Measurements from ENCODE around the gene TC2N. TPM values are rescaled to one million over a fixed set of nuclear protein-coding genes. Genes with fewer than 3 reads are reported as not detected.

TC2N gene
- total RNA-seq, 1 donor from 2014 or later = 1.7 TPM

DNA sequence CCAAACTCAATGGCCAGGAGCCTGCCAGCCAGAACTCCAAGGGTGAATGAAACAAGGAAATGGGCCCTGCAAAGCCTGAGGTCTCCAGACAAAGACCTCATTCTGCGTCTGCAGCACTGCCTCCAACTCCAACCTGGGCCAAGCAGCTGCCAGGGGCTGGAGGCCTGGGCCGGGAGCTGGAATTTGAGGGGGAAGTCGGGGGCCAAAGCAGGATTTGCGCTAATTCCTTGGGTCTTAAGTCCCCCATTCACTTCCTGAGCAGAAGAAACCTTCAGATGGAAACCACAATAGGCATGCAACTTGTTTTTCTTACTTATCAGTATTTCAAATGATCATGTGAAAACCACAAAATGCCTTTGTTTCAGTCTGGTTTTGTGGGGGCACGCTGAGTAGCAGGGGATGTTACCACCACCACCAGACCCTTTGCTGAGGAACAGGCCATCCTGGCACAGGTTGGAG, 23.0 kb upstream of the TC2N start:
- intact Hi-C loops (cut with DNase I) = no loop called here
- DNase-seq (ENCODE audit: low spot score) = no peak

DNA sequence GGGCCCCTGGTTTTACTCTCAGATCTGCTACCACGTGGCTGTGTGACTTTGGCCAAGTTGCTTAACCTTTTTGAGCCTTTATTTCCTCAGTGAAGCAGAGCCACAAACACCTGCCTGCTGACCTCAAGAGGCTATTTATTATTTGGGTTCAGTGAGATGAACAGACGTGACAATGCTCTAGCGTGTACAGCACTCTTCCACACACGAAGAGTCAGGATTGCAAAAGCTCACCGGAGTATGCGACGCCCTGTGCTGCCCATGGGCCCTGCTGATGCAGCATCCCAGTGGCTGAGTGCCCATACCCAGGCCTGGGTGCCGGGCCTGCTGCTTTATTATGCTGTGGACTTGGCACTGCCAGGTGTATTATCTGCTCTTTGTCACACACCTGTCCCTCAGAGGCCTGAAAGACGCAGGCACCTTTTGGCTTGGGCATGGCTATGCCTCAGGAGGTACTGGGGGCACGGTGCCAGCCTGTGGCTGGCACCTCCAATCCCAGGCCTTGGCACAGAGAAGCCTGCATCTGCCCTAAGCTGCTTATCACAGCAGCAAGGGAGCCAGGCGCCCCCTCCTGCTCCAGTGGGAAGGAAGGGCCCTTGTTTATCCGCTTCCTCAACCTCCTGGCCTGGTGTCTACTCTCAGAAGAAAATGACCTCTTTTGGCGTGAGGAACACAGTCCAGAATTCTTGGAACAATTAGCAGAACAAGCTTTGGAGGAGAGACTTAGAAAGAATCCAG, 22.3 kb upstream of the TC2N start:
- DNase-seq (ENCODE audit: low spot score) = no peak
- intact Hi-C loops (cut with DNase I) = no loop called here

DNA sequence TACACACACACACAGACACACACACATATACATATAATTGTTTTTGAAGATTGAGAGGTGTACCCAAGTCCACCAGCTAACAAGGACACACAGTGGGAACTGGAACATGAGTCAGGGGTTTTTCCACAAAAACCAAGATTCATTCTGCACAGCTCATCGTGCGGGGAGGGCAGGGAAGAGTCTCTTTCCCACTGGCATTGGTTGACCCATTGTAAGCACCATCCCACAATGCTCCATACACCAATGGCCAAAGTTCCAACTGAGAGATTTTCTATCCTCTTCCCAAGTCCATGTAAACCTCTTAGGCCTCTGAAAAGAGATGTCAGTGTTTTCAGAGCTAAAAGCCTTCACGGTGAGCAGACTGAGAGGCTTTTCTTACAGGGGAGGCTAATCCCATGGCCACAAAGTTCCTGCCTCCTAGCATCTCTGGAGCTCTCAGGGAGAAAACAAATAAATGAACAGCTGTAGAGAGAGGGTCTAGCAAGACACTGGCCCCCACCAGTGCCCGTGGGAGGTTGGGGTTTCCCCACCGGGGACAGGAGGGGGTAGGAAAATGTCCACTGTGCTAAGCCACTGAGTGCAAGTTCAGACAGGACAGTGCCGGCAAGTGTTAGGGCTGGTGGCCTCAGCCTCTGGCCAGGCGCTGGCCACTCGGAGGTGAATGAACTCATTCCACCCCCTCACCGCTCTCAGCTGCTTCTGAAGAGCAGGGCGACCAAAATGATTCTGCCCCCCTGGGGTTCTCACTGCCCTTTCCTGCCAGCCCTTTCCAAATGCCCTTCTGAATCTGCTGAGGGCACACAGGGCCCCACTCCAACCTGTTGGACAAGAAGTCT, 21.5 kb upstream of the TC2N start:
- intact Hi-C loops (cut with DNase I) = no loop called here
- DNase-seq (ENCODE audit: low spot score) = no peak

DNA sequence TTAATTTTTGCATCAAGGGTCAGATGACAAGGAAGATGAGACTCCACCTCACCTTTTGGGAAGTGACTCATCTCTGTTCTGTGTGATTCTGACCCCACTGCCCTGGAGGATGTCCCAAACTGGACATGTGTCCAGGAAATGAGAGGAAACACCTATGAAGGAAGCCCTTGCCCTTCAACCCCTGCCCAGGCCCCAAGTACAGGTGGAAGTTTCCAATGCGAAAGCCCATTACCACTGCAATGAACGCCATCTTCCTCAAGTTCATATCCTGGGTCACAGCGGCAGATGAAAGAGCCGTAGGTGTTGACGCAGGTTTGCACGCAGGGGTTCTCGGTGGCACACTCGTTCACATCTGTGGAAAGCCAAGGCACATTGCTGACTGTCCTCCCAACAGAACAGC, 19.6 kb upstream of the TC2N start:
- intact Hi-C loops (cut with DNase I) = no loop called here
- no peak for DNase-seq (ENCODE audit: low spot score)

DNA sequence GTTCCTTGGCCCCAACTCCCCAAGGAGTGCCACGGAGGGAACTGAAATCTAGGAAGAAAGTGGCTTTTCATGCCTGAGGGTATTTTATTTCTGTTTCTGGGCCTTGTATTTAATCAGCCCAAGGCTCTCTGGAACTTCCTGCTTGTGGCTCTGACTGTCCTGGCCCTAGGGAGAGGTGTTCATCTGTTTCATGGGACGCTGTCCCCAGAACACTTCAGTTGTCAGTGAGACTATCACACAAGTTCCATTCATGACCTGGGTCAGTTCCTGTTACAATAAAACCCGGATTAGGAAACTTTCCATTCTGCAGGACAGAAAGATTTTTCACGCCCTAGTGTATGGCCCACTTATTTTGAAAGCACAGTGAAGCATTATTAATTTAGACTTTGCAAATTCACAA, 18.5 kb upstream of the TC2N start:
- DNase-seq (ENCODE audit: low spot score) = no peak
- intact Hi-C loops (cut with DNase I) = no loop called here

DNA sequence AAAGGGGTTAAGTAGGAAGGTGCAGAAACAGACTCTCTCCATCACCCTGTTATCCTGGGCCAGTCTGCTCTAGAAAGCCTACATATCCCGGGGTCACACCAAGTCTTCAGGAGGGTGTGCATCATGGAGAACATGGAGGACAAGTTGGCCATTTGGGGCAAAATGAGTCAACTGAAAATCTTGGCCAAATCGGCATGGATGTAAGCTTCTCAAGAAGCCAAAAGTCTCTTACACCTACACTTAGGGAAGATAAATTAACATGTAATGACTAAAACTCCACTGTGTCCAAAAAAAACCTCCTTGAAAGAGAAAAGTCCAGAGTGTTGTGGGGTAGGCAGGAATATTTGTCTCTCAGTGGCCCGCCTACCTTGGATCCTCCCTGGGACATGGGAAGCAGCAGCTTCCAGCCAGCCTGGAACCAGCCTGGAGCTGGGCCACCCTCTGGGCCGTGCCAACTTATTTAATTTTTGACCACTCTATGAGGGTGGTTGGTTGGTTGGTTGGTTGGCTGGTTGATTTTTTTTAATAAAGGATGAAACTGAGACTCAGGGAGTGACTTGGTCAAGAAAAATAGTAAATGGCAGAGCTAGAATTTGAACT, 17.9 kb upstream of the TC2N start:
- DNase-seq (ENCODE audit: low spot score) = no peak
- intact Hi-C loops (cut with DNase I) = no loop called here

DNA sequence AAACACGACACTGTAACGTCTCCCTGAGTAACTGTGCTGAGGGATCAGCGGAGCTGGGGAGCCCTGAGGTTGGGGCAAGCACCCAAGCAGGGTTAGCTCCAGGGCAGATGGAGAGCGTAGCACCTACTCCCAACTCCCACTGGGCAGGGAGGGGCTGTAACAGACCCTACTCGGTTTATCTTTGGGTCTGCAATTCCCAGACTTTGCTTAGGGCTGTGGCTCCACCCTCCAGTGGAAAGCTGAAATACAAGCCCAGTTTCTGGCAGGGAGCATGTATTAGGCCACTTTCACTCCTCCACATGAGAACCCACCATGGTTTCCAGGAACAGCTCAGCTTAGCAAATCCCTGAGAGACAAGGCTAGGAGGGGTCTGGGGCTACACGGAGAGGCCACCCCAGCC, 17.3 kb upstream of the TC2N start:
- intact Hi-C loops (cut with DNase I) = no loop called here
- DNase-seq (ENCODE audit: low spot score) = no peak

DNA sequence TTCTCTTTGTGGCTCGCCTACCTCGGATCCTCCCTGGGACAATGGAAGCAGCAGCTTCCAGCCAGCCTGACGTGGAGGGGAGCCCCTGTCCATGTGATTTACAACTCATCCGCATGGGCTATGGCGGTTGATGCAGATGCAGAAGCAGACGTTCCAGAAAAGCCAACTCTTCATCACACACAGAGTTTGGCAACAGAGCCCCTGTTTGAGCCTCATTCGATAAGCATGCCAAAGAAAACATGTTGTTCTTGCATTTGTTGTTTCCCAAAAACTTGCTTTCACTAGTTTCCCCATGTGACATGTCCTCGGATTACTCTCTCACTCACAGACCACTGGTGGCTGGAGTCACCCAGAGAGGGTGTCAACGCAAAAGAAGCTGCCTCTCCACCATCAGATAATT, 16.4 kb upstream of the TC2N start:
- no peak for DNase-seq (ENCODE audit: low spot score)
- intact Hi-C loops (cut with DNase I) = no loop called here

DNA sequence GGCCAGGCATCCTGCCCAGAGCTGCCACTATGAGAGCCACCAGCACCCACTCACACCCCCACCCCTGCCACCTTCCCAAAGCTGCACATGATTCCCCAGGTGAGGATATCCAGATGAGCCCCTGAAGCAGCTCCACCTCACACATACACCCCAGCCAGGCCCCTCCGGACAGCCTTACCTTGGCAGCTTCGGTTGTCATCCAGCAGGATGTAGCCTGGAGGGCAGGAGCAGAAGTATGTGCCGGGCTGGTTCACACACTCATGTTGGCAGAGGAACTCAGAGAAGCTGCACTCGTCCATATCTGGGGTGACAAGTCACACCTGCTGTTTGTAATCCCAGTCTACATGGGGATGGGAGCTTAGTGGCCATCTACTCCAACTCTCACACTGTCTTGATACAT, 15.4 kb upstream of the TC2N start:
- intact Hi-C loops (cut with DNase I) = no loop called here
- DNase-seq (ENCODE audit: low spot score) = no peak

DNA sequence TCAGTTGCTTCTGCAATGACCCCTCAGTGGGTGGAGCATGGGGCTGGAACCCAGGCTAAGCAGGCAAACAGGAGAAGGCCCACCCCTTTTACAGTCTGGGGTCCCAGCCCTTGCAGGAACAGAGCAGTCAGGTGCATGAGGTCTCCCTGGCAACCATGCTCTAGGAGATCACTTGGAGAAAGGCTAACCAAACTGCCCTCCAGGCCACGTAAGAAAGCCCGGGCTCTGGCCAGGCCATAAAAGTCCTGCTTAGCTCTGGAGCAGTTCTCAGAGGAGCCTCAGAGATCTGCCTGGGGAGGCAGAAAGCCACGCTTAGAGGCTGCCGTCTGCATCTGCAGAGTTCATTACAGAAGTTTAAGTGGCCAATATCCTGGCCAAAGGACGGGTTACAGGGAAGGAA, 15.0 kb upstream of the TC2N start:
- DNase-seq (ENCODE audit: low spot score) = no peak
- intact Hi-C loops (cut with DNase I) = no loop called here

DNA sequence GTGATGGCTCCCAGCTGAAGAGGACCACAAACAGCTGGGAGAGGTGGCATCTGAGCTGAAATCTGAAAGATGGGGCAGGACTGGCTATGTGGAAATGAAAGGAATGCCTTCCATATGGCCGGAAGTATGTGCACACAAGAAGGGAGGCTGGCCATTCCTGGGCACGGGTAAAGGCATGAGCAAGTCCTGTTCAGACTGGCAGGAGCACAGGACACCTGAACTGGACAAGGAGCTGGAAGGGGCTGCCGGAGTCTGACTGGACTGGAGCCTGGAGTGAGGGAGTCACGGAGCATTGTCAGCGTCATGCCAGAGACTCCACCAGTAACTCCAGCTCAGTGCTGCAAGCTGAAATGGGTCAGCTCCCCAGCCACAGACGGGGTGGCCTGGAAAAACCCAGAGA, 11.9 kb upstream of the TC2N start:
- intact Hi-C loops (cut with DNase I) = no loop called here
- DNase-seq (ENCODE audit: low spot score) = no peak

DNA sequence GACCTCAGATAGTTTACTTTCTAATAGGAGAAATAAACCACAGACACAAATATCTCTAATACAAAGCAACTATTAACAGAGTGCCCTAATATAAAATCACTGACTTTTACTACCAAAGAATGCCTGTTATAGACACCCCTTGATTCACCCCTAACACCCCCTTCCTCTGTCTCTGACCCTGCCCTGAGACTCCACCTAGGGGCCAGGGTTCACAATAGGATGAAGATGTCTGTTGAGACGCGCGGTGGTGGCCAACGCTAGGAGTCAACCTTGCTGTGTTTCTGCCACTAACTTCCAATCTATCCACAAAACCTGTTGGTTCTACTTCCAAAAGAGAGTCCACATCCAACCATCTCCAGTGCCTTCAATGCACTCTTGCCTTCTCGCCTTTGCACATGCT, 10.9 kb upstream of the TC2N start:
- no peak for DNase-seq (ENCODE audit: low spot score)
- intact Hi-C loops (cut with DNase I) = no loop called here

DNA sequence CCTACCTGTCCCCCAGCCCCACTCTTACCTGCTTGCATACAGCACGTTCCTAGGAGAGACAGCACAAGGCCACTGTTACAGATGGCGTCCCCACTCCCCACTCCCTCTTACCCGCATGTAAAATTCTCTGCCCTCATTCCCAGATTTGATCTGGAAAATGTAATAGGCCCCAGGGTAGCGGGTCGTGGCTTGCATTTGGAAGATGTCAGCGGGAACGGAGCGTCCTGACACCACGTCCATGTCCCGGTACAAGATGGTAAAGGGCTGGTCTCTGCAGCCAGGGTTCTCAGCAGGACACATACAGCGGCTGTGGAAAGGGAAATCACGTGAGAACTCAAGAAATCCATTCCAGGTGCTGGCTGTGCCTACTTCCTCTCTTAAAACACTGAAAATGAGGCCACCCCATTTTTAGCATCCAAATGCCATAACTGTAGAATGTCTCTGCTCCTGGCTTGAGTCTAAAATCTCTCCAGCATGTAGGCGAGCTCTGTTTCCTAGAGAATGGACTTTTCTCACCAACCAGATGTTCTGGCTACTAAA, 10.1 kb upstream of the TC2N start:
- DNase-seq (ENCODE audit: low spot score) = no peak
- intact Hi-C loops (cut with DNase I) = no loop called here

DNA sequence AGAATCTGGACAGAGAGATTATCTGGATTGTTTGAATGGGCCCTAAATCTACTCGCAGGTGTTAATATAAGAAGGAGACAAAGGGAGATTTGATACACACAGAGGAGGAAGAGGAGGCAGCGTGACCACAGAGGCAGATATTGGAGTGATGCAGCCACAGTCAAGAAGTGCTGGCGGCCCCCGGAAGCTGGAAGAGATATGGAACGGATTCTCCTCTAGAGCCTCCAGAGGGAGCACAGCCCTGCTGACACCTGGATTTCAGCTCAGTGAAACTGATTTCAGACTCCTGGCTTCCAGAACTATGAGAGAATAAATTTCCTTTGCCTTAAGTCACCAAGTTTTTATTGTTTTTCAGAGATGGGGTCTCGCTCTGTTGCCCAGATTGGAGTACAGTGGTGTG, 9.2 kb upstream of the TC2N start:
- no peak for DNase-seq (ENCODE audit: low spot score)
- intact Hi-C loops (cut with DNase I) = no loop called here

DNA sequence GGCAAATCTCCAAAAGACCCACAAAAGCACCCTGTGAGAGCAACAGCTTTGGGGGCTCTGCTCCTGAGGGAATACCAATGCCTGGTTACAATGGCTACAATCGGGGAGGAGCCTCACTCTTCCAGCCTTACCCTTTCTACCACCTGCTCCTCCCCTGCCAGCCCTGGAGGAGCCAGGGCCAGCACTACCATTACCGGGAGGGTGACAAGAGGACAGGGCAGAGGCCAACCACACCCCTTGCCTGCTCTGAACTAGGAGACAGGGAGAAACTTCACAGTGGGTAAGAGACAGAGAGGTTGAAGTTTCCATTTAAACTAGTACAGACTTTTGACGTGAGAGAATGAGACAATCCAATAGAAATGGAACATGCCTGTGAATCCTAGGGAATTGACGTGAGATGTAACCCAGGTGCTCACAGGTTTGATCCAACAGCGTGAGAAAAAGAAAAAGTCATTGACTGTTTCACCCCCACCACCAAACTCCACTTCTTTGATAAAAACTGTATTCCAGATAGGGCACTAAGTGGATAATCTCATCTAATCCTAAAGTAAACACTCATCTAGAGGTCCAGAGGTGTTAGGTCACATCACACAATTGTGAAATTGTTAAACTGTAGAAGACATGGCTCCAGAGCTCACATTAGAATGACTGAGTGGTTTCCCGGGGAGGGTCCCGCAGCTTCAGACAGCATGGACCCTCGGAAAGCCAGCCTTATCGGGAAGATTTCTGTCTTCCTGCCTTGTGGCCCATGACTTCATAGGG, 8.4 kb upstream of the TC2N start:
- intact Hi-C loops (cut with DNase I) = no loop called here

DNA sequence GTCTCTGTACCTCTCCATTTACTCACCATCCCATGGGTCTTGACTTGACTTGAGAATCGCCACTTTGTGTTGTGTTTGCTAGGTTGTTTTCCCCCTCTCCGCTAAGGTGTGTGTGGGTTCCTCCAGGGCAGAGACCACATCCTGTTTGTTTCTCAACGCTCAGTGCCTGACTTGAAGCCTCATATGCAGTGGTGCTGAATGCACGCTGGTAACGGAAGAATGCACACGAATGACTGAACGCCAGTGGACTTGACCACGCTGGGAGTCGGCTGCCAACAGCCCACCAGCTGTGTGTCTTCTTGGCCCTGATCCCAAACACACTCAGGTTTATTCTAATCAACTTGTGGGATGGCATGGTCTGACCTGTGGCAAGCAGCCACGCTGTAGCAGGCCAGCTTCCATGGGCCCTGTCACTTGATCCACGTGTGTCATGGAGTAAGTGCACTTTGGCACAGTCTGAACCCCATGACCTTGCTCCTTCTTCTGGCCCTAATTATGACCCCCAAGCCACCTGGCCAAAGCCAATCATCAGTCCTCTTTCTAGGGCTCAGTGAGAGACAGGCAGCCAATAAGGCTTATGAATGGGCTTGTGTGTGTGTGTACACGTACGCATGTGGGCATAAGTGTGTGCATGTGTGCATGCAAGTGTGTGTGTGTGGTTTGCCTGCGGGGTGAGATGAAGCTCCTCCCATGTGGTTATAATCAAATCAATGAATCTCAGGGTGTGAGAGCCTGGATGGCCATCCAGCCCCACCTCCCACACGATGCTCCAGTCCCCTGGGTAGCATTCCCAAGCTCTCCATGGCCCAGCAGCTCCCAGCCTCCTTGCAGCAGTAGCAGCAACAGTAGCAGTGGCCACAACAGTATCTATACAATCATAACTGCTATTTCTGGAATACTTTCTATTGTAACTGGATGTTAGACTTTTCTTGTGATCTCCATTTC, 6.4 kb upstream of the TC2N start:
- intact Hi-C loops (cut with DNase I) = no loop called here
- no peak for DNase-seq (ENCODE audit: low spot score)

More for the DNA sequence above, 8.4 kb upstream of the TC2N start:
- no peak for DNase-seq (ENCODE audit: low spot score)

DNA sequence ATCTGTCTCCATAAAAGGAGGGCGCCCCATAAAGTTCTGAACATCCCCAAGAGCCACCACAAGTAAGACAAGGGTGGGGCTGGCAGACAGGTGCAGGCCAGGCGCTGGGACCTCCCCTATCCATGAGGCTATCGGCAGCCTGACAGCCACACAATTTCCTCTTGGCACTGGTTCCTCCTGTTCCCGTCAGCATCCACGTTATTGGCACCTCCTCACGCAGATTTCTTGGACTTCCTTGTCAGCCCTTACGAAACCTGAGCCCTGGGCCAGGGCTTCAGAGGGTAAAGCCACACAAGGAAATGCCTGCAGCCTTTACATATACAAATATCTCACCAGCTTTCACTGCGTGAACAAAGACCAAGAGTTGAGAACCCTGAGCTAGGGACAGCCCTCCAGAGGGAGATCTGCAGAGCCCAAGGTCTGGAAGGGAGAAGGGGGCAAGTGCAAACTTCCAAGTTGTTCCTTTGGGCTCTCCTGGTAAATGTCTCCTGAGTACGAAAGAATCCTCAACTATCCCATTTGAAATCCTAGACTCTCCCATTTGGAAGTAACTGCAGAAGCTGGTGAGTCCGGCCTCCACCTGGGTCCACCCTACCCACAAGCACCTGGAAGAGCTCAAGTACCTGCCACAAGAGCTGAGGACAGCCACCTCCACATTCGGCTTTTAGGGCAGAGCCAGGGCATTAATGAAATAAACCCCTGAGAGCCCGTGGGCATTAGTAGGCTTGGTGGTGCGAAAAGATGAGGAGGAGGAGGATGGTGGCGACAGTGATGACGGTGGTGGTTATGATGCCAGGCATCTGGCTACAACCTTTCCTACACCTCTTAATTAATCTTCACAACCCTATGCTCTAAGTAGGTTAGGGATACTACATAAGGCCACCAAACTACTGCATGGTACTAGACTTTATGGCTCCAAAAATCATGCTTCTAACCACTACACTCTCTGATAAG, 5.5 kb upstream of the TC2N start:
- no peak for DNase-seq (ENCODE audit: low spot score)
- intact Hi-C loops (cut with DNase I) = no loop called here
